Measurements from ENCODE around the gene MED27.
A peak's percentile ranks its signal among the peaks of the same experiment; 100 is the strongest.

MED27 gene

GRCh38 chr9:132004323-132004722 is 75.3 kb downstream of the MED27 start:
- peaks cover 10% of the 10 kb centered on the region for H3K36me3 Mint-ChIP-seq
- no peaks in the 10 kb centered on the region for H3K9me3 Mint-ChIP-seq
- no peaks in the 10 kb centered on the region for H3K27me3 Mint-ChIP-seq
- no peak overlapping the region for H3K4me3 Mint-ChIP-seq
- H3K27ac Mint-ChIP-seq, result no peak overlapping the region
- H3K4me1 Mint-ChIP-seq, result peaks cover 54% of the 10 kb centered on the region

DNA sequence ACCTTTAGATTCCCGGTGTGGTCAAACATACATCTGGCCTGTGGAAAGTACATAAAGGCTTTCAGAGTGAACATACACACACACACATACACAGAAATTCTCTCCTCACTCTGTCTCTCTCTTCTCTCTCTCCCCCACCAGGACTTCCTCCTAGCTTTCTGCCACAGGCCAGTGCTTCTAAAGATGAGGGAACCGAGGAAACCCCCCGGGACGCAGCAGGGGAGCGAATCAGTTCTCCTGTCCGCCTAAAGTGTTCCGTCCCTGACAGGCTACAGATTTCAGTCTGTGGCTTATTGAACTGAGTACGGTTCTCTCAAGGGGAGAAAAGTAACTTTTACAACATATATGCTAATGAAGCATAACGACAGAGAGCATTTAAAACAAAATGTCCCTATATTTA is 75.8 kb downstream of the MED27 start:
- Mint-ChIP-seq H3K4me3 (no peak overlapping the region), H3K27me3 (no peaks in the 10 kb centered on the region), H3K27ac (peak overlapping the region; percentile 3), H3K9me3 (no peaks in the 10 kb centered on the region), H3K36me3 (peaks cover 10% of the 10 kb centered on the region), H3K4me1 (peaks cover 53% of the 10 kb centered on the region)

GRCh38 chr9:132003319-132003704 is 76.4 kb downstream of the MED27 start:
- H3K36me3 Mint-ChIP-seq, result peaks cover 12% of the 10 kb centered on the region
- H3K4me1 Mint-ChIP-seq, result peaks cover 53% of the 10 kb centered on the region
- no peak overlapping the region for H3K27ac Mint-ChIP-seq
- H3K27me3 Mint-ChIP-seq, result no peaks in the 10 kb centered on the region
- no peaks in the 10 kb centered on the region for H3K9me3 Mint-ChIP-seq
- no peak overlapping the region for H3K4me3 Mint-ChIP-seq

GRCh38 chr9:132002643-132003318 is 76.9 kb downstream of the MED27 start:
- peaks cover 14% of the 10 kb centered on the region for H3K36me3 Mint-ChIP-seq
- no peak overlapping the region for H3K4me3 Mint-ChIP-seq
- H3K27ac Mint-ChIP-seq, result no peak overlapping the region
- H3K4me1 Mint-ChIP-seq, result peaks cover 53% of the 10 kb centered on the region
- no peaks in the 10 kb centered on the region for H3K27me3 Mint-ChIP-seq
- no peaks in the 10 kb centered on the region for H3K9me3 Mint-ChIP-seq

DNA sequence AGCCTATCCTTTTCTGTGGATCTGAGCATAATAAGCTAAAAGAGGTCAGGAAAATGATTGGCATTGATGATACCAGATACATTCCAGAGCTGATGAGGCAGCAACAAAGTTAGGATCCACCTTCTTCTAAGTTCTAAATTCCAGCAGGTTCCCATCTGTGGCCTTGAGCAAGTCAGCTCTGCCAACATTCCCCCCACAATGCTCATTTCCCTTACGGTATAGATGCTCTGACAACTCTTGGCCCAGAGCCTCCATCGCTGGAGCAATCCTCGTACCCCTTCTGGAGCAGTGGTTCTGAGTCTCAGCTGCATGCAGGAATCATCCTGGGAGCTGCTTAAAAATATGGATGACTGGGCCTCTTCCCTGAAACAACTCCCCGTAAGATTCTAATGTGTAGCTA is 78.1 kb downstream of the MED27 start:
- Mint-ChIP-seq H3K4me1 (peaks cover 41% of the 10 kb centered on the region), H3K9me3 (no peaks in the 10 kb centered on the region), H3K36me3 (peaks cover 15% of the 10 kb centered on the region), H3K27me3 (no peaks in the 10 kb centered on the region), H3K27ac (no peak overlapping the region), H3K4me3 (no peak overlapping the region)

DNA sequence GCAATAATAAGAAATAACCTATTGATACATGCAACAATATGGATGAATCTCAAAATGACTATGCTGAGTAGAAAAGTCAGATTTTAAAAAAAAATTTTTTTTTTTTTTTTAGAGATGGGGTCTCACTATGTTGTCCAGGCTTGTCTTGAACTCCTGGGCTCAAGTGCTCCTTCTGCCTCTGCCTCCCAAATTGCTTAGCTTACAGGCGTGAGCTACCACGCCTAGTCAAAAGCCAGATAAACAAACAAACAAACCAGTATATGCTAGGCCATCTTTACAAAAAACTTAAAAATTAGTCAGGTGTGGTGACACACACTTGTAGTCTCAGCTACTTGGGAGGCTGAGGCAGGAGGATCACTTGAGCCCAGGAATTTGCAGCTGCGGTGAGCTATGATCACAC is 79.0 kb downstream of the MED27 start:
- Mint-ChIP-seq H3K27me3 (no peaks in the 10 kb centered on the region), H3K4me3 (no peak overlapping the region), H3K27ac (no peak overlapping the region)

GRCh38 chr9:131999692-132000551 is 79.7 kb downstream of the MED27 start:
- Mint-ChIP-seq H3K27me3 (no peaks in the 10 kb centered on the region), H3K27ac (peak overlapping the region; percentile 41), H3K9me3 (no peaks in the 10 kb centered on the region), H3K4me1 (peaks cover 34% of the 10 kb centered on the region), H3K4me3 (no peak overlapping the region), H3K36me3 (peaks cover 19% of the 10 kb centered on the region)

More for the DNA sequence above, 79.0 kb downstream of the MED27 start:
- H3K9me3 Mint-ChIP-seq, result no peaks in the 10 kb centered on the region
- H3K4me1 Mint-ChIP-seq, result peaks cover 36% of the 10 kb centered on the region
- peaks cover 19% of the 10 kb centered on the region for H3K36me3 Mint-ChIP-seq

GRCh38 chr9:131997779-131998178 is 81.9 kb downstream of the MED27 start:
- no peak overlapping the region for H3K4me3 Mint-ChIP-seq

DNA sequence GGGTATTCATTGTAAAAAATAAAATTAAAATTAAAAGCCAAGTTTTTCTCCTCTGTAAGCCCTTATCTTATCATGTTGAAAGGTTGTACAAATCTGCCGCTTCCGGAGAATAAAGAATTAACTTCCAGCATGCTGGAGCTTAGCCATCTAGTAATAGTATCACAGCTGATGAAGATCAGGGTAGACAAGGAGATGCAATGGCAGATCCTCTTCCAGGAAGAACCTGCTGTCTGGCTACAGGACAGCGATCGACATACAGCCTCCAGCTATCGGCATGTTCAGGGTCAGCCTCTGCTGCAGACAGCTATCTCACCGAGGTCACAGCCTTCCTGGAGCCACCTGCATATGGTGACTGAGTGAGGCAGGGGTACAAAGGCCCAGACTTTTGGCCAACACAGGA is 82.6 kb downstream of the MED27 start:
- Mint-ChIP-seq H3K36me3 (peaks cover 16% of the 10 kb centered on the region), H3K9me3 (no peaks in the 10 kb centered on the region), H3K4me3 (no peak overlapping the region), H3K27me3 (no peaks in the 10 kb centered on the region), H3K27ac (no peak overlapping the region), H3K4me1 (peaks cover 21% of the 10 kb centered on the region)

More at GRCh38 chr9:131997779-131998178, 81.9 kb downstream of the MED27 start:
- Mint-ChIP-seq H3K27me3 (no peaks in the 10 kb centered on the region), H3K27ac (no peak overlapping the region), H3K9me3 (no peaks in the 10 kb centered on the region), H3K36me3 (peaks cover 16% of the 10 kb centered on the region), H3K4me1 (peaks cover 21% of the 10 kb centered on the region)

GRCh38 chr9:131995382-131995781 is 84.3 kb downstream of the MED27 start:
- Mint-ChIP-seq H3K9me3 (no peaks in the 10 kb centered on the region), H3K27me3 (no peaks in the 10 kb centered on the region), H3K27ac (no peak overlapping the region), H3K36me3 (peaks cover 12% of the 10 kb centered on the region), H3K4me1 (peaks cover 15% of the 10 kb centered on the region), H3K4me3 (no peak overlapping the region)

DNA sequence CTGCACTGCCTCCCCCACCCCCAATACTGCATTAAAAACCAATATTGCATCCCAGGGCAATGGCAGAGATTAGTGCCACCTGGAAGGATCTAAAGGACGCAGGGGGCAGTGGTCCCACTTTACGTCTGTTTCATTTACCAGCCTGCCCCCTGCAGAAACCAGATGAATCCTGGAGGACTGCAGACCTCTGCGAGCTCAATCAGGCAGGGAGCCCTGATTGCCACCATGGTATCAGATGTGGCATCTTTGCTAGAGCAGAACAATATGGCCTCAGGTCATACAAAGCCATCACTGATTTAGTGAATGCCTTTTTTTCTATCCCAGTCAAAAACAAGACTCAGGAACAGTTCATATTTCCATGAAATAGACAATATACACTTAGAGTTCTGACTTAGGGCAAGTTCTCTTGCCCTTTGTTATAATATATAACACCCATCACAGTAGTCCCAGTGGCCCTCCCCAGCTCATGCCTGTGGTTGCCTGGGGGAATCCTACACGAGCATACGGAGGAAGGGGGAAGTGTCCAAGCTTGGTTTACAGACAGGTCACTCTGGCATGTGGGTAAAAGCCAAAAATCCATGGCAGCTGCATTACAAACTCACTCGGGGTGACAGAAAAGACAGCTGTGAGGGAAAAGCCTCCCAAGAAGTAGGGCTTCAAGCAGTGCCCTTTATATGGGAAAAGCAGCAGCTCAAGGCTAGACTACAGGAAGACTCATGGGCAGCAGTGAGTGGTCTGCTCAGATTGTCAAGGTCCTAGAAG is 85.1 kb downstream of the MED27 start:
- H3K4me1 Mint-ChIP-seq, result peaks cover 6% of the 10 kb centered on the region
- H3K36me3 Mint-ChIP-seq, result peaks cover 10% of the 10 kb centered on the region
- no peak overlapping the region for H3K4me3 Mint-ChIP-seq
- H3K27ac Mint-ChIP-seq, result no peak overlapping the region
- no peaks in the 10 kb centered on the region for H3K9me3 Mint-ChIP-seq
- H3K27me3 Mint-ChIP-seq, result no peaks in the 10 kb centered on the region

GRCh38 chr9:131992906-131993657 is 86.6 kb downstream of the MED27 start:
- peaks cover 9% of the 10 kb centered on the region for H3K36me3 Mint-ChIP-seq
- H3K27me3 Mint-ChIP-seq, result no peaks in the 10 kb centered on the region
- H3K4me3 Mint-ChIP-seq, result no peak overlapping the region
- no peaks in the 10 kb centered on the region for H3K4me1 Mint-ChIP-seq
- no peak overlapping the region for H3K27ac Mint-ChIP-seq
- no peaks in the 10 kb centered on the region for H3K9me3 Mint-ChIP-seq

DNA sequence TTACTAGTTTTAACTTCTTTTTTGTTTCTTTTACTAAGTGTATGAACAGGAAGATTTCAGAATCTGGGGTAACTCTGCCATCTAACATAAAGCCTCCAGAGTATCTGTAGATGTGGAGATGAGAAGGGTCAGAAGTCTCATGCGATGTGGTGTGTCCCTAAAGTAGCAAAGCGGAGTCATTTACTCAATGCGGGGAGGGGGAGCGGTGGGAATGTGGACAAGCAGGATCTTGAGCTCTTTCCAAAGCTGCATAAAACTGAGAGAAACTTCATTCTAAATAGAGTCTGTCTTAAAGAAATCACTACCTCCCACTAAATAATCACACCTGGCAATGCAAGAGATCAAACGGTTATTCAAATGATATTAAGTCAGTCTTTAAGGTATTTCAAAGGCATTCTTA is 92.4 kb downstream of the MED27 start:
- no peak overlapping the region for H3K4me3 Mint-ChIP-seq
- H3K9me3 Mint-ChIP-seq, result no peaks in the 10 kb centered on the region
- H3K36me3 Mint-ChIP-seq, result peaks cover 8% of the 10 kb centered on the region
- H3K27me3 Mint-ChIP-seq, result no peaks in the 10 kb centered on the region
- peaks cover 3% of the 10 kb centered on the region for H3K4me1 Mint-ChIP-seq
- no peak overlapping the region for H3K27ac Mint-ChIP-seq

DNA sequence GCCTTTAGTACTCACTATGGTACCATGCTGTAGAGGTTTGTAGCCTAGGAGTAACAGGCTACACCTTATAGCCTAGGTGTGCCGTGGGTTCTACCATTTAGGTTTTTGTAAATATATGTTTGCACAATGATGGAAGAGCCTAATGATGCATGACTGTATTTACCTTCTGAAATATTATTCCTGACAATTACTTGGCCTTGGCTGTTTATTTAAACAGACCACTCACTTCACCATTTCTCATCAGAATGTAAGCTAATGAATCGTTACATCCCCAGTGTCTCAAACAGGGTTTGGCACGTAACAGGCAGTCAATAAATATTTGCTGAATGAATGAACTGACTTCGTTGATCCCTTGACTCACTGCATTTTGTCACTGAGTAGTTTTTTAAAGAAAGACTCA is 93.1 kb downstream of the MED27 start:
- Mint-ChIP-seq H3K4me1 (peaks cover 3% of the 10 kb centered on the region), H3K27ac (no peak overlapping the region), H3K9me3 (no peaks in the 10 kb centered on the region), H3K27me3 (no peaks in the 10 kb centered on the region), H3K36me3 (peaks cover 8% of the 10 kb centered on the region), H3K4me3 (no peak overlapping the region)

- Mint-ChIP-seq H3K9me3 (no peaks in the 10 kb centered on the region), H3K4me1 (peaks cover 3% of the 10 kb centered on the region), H3K4me3 (no peak overlapping the region), H3K27me3 (no peaks in the 10 kb centered on the region), H3K36me3 (peaks cover 8% of the 10 kb centered on the region), H3K27ac (no peak overlapping the region)
Measured at GRCh38 chr9:131986089-131986488, 93.6 kb downstream of the MED27 start.

Data from activated naive CD4-positive, alpha-beta T cell treated with anti-CD3 and anti-CD28 coated beads, Interleukin-2, amount 50 U/mL, for 24 hours (primary cell).